Measurements from ENCODE around the gene HSPA12A.
A peak's percentile ranks its signal among the peaks of the same experiment; 100 is the strongest.

HSPA12A gene, protein sequence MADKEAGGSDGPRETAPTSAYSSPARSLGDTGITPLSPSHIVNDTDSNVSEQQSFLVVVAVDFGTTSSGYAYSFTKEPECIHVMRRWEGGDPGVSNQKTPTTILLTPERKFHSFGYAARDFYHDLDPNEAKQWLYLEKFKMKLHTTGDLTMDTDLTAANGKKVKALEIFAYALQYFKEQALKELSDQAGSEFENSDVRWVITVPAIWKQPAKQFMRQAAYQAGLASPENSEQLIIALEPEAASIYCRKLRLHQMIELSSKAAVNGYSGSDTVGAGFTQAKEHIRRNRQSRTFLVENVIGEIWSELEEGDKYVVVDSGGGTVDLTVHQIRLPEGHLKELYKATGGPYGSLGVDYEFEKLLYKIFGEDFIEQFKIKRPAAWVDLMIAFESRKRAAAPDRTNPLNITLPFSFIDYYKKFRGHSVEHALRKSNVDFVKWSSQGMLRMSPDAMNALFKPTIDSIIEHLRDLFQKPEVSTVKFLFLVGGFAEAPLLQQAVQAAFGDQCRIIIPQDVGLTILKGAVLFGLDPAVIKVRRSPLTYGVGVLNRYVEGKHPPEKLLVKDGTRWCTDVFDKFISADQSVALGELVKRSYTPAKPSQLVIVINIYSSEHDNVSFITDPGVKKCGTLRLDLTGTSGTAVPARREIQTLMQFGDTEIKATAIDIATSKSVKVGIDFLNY
- total RNA-seq = 3.6 reads per million, percentile 14 among the genes with 10 or more reads in this experiment

DNA sequence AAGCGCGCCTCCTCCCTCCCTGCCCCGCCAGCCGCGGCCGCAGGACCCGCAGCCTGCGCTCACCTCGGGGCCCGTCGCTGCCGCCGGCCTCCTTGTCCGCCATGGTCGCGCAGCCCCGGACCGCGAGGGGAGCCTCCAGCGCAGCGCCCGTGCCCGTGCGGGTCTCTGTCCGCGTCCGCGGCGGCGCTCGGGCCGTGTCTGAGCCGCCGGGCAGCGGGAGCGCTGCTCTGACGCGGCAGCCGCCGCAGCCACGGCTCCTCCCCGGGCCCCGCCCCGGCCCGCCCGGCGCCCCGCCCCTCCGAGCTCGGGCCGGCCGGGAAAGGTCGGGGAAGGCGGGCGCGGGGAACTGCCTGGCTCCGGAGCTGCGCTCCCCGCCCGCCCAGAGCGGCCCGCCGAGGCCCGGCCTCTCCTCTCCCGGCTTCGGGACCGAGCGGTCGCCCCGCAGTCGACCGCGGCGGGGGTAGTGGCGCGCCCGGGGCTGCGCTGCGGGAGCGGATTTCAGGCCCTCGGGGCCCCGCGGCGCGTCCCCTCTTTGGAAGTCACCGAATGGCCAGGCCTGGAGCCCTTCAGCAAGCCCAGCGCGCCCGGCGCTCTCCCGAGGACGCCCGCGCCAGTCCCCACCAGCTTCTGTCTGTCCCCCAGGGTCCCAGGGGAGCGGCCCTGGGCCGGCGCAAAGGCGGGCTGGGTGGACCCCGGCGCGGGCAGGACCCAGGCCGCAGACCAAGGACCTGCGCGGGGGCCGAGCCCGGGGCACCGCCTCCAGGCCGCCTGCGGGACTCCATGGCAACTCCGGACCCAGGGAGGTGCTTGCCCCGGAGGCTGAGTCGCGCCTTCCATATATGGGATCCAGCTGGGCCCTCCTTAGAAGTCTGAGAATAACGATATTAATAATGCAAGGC, at the start of gene HSPA12A:
Gene HSPA12A, minus strand, starts transcription at position 200 of the 899 bp plus-strand sequence. Its CDS starts 97 bp downstream, at position 103.
- DNase-seq = no peak

DNA sequence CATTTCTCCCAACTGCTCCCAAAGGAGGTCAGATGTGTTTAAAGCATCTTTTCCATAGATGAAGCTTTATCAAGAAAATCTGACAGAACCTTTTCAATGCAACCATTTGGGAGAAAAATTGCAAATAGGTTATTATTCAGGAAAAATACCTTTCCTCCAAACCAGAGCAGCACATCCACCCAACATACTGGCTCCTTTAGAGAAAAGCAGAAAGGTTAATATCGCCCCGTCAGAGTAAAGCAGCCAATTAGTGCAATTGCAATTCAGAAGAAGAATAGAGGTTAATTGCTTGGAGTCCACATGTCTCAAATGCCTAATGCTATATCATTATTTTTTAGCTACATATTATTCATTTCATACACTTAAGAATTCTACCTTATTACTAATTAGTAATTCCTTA, 48.9 kb upstream of the HSPA12A start:
- no peak for DNase-seq

DNA sequence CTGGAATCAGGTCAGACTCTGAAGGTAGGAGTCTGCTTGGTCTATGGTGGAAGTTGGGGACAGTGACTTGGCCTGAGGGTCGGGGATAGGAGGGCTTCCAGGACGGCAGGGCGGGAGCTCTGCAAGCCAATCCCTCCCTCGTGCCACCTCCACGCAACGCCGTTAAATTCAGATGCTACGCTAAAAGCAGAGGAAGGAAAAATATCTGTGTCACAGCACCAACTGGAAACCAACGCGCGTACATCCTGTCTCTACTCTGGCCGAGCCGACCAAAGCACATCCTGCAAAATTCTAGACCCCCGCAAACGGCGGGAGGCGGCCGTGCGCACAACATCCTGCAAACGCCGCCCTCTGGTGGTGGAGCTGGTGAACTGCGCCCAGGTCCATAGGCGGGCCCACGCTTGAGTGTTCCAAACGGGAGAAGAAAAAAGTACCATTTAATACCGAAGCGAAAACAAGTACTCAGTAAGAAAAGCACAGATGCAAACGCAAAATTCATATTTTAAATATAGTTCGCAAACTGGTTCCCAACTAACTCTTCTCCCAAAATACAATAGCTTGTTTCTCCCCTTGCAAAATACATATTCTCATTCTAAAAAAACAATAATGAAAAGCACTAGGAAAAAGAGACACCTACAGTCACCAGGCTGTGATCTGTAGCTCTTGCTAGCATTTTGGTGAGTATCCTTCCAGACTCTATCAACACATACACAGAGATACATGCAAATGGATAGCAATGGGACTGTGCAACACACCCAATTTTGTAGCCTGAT, 45.7 kb upstream of the HSPA12A start:
- DNase-seq = peak; percentile 59

DNA sequence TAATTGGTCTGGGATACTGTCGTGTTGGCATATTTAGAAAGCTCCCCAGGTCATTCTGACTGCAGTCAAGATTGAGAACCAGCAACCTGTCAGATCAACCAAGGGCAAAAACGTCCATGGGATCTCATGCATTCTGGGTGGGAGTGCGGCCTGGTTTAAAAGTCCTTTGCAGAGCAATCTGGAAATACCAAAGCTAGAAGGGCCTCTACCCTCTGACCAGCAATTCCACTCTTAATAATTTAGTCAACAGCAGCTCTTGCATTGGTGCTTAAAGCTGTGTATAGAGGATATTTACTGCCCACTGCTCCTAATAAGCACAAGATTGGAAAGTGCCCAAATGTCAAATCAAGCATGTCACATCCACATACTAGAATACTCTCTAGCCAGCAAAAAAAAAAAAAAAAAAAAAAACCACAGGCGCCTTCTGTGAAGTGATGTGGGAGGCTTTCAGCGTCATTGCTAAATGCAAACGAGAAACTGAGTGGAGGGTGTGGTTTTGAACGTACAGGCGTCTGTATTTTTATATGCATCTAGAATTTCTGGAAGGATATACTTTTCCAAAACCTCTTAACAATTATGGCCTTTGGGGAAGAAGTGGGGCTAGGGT, 44.8 kb upstream of the HSPA12A start:
- DNase-seq = no peak

DNA sequence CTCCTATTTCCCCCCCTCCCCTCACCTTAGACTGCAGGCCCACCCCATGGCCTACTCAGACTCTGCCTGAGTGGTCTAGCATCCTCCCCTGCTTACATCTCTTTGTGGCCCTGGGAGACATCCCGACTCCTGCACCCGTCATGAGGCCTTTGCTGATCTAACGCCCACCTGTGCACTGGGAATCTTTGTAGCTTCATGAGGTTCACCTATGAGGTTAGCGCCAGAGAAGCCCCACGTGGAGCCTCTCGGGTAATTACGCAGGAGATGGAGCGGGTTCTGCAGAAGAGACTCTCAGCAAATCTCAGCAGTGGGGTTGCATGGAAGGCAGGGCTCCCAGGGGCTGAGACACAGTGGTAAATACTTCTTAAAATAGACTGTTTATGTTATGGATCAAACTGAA, 43.5 kb upstream of the HSPA12A start:
- DNase-seq = no peak

DNA sequence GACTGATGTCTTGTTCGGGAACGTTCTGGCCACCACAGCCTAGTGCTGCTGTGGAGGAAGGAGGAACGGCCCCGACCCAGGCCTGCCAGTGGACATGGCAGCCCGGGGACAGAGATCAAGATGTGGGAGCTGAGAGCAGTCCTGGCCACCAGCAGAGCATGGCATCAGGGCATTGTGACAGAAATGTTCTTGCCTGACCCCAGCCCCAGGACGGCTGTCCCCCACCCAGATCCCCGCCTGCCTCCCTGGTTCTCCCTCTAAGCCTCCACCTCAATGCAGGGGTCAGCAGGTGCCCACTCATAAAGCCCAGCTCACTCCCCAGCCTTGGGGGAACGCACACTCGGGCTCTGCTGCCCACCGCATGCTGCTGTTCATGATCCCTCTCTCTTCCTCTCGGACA, 42.9 kb upstream of the HSPA12A start:
- no peak for DNase-seq

DNA sequence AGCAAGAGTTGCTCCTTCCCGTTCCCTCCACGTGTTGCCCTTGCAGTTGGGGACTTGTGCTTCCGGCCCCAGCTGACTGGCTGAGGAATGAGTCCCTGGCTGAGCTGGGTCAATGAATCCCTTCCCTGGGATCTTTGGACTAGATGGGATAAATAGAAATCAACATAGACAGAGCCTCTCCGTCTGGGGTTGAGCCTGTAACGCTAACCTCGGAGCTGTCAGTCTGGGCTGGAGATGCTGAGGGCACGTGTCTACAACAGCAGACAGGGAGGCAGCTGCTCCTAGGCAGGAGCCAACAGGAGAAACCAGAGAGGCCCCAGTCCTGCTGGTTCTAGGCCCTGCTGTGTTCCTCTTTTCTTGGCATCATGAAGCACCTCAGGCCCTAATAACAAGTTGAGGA, 42.3 kb upstream of the HSPA12A start:
- DNase-seq = no peak

DNA sequence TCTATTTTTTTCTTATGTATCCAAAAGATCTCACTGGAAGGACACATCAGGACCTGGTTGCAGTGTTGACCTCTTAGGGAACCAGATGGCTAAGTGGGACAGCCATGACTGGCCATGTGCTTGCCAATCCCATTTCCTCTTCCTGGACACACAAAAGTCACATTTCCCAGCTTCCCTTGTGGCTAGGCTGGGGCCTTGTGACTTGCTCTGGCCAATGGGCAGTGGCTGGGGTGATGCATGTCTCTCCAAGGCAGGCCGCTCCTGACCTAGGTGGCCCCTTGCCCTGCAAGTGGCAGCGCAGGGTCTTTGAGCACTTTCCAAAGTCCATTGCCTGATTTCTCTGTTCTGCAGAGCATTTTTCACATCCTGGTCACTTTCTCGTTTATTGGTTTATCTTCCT, 41.7 kb upstream of the HSPA12A start:
- no peak for DNase-seq

DNA sequence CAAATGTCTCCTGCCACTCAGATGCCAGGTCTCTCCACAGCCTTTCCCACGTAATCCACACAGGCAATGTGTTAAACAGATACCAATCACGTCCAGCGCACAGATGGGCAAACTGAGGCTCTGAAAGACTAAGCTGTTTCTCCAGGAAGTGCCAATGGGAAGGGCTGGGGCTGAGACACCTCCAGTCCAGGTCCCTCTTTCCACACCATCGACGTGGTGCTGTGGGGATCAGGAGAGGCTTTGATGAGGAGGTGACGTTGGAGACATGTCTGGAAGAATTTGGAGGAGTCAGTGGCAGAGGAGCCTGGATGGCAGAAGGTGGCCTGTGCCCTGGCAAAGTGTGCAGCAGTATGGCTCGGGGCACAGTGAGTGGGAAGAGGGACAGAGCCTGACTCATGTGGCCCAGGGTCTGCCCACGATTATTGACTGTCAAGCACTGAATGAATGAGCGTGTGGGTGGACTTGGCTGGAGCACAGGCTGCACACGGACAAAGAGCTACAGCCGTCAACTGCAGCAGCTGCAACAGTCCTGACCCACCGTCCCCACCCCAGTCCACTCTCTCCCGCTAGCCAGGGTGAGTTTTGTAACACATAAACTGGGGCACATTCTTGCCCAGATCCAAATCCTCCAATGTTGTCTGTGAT, 40.8 kb upstream of the HSPA12A start:
- no peak for DNase-seq

DNA sequence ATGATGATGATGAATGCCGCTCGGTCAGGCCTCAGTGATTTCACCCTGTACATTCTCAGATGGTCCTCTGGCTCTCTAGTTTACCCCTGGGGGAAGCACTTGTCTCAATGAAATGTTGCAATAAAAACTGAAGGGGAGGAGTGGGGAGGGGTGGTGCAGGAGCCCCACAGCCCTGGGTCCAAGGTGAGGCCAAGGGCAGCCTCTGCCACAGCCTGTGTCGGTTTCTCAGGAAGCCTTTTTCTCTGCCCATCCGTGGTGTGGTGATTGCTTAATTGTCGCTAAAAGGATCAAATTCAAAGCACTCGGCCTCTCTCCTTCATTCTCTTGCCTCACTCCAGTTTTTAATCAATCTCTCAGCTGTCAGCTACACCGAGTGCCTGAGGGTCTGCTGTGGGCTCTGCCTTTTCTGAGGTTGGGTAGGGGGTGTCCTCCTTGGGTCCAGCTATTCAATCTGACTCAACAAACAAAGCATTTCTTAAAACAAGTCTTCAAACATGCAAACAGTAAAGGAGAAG, 39.1 kb upstream of the HSPA12A start:
- DNase-seq = no peak

DNA sequence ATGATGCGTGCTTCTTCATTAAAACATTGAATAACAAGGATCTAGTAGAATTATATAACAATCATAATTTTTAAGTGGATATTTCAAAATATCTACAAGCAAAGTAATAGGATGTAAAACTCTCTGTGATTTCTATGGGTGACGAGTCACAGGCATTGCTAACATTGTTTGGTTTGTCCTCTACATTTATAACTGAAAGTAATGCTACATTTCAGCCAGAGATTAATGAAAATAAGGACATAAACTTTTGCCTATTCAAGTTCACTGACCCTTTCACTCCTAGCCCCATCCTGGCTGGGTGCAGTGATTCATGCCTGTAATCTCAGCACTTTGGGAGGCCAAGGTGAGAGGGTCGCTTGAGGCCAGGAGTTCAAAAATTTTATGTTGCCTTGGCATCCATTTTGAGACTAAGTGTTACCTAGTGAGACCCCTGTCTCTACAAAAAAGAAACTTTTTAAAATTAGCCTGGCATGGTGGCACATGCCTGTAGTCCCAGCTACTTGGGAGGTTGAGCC, 38.4 kb upstream of the HSPA12A start:
- no peak for DNase-seq

DNA sequence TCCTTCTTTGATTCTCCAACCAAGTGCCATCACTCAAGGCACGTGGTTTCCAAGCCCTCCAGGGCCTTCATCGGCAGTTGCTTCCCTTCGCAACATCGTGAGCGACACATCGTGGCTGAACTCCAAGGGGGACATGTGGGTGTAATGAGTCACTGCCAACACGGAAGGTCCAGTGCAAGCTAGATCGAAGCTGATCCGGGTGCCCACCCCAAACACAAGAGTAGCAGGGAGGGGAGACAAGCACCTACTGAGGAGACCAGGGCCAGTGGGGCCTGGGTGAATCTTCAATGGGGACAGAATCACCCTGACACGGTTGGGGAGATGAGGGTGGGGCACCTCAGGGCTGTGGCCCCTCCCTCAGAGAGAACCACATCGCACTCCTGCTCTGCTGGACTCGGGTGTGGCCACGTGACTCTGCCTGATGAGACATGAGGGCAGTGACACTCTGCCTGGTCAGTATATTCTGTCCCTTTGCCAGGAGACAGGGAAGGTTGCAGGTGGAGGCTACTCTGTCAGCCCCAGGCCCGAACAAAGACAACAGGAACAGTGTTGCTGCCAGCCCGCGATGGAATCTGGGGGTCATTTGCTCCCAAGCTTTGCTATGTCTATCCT, 36.8 kb upstream of the HSPA12A start:
- no peak for DNase-seq

DNA sequence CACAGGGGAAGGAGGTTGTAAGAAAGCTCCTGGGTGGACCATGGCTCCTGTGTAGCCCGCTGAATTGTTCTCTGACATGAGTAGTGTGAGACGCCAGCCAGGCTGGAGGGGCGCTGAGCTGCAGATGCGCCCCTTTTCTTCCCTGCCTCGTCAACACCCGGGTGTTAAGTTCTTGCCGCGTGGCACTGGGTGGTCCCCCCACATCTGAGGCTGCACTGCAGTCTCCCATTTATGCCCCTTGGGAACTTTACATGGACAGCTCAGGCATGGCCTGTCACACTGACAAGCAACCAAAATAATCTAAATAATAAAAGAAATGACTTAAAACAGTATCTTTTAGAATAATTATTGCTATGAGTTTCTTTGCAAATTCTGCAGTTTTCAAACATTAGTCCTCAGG, 34.6 kb upstream of the HSPA12A start:
- DNase-seq = no peak

DNA sequence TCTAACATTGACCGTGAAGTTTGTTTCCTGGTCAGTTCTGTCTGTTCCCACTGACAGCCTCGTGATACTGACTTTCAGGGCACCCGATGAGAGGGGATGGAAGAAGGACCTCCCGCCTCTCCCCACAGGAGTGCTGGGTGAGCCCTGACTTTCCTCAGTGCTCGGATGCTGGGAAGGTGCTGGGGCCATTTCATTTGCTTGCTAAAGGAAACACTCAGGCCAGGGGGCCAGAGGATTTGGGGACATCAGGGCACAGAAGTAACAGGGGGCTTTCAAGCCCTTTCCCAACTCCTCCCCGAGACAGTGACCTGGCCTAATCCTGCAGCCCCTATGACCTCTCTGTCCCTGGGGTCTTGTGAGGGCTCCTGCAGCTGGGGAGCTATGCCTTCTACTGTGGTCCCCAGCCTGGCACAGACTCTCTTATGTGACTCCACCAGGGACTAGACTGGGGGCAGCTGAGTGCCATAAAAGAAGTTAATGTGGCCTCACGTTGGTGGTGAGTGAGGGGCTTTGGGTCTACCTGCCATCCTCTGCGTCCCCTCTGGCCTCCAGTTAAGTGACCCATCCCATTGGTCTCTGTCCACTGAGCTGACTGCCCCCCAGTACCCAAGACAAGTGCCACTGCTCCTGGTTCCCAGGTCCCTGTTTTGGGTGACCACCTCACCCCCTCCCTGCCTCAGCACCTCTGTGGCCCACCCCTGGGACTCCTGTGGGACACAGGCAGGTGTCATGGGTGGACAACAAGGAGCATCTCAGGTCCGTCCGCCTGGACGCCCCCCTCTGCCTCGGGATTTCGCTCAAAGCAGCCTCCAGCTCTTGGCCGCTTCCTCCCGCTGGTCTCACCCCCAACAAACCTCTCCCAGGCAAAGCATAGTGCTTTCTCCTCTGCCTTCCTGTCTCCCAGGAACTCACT, 33.4 kb upstream of the HSPA12A start:
- DNase-seq = no peak

DNA sequence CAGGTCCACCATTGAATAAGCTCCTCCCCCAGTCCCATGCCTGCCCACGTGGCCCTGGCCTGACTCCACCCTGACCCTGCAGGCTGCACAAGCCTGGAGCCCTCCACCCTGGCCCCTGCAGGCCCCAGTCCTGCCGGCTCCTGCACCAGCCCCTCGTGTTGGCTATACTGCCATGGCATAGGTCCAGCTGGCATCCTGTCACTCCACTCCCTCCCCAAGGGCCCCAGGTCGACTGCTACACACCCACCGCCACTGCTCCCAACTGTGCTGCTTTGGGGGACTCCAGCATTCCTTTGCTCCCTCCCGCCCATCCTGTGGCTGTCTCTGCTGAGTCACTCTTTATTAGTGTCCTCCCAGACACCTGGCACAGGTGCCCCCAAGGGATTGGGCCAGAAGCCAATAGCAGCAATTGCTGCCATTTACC, 32.4 kb upstream of the HSPA12A start:
- DNase-seq = no peak

DNA sequence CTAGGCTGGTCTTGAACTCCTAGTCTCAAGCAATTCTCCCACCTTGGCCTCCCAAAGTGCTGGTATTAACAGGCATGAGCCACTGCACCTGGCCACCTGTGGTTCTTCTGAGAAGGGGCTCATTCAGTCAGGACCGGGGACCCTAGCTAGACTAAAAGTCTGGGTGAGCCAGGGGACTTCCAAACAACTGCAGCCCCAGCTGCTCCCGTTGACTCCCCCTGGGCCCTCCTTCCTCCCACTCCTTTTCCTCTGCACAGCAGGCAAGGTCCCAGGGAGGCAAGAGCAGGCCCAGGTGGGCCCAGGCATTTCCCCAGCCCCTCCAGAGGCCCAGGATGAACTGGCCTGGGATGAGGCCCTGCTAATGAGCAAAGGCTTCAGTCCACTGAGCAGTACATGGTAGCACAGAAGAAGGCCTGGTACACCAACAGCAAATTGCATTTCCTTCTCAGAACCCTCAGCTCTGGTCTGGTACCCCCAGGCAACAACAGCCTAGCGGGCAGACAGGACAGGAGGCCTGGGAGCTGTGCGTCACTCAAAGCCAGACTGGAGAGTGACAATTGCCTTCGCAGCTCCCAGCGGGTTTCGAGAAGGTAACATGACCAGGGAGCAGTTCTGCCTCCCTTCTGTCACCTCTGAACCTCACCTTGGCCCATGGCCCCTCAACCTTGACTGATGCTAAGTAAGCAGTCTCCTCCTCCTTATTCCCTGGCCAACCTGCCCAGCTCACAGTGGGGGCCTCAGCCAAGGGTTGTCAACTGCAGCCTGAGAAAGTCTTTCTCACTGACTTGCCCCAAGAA, 30.7 kb upstream of the HSPA12A start:
- DNase-seq = no peak

DNA sequence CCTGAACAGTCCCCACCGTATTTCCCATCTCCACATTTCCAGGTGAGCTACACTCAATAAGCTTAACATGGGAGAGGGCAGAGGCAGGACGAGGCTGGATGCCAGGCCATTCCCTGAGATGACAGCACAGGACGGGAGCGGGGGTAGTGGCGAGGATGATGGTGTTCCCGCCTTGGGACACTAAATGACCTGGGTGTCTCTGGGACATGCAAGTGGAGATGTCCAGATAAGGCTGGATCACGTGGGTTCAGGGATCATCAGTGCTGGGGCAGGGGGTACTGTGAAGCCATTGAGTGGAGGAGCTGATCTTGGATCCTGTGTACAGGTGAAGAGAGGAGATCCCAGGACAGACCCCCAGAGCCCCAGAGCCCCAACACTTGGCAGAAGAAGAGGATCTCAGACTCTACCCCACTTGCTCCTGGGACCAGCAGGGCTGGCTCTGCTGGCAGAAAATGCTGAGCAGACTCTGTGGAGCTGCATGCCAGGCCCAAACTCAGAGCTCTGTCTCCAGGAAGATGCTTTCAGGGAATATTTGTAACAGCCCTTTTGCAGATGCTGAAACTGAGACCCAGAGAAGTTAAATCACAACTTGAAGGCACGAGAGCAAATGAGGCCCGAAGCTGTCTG, 29.7 kb upstream of the HSPA12A start:
- no peak for DNase-seq

All from effector CD4-positive, alpha-beta T cell (primary cell).